Stomach smooth muscle (tissue), 2 donors: Measurements from ENCODE around the gene SLC23A2.
A peak's percentile ranks its signal among the peaks of the same experiment; 100 is the strongest.

Source experiments
- H3K27ac ChIP-seq: one replicate; pipeline ENCODE4 v1.7.0; 2013; ENCODE audit warnings: mild to moderate bottlenecking, low read length, inconsistent platforms
- H3K27me3 ChIP-seq, 2 donors: one replicate each; pipeline ENCODE4 v1.7.0; 2013; ENCODE audit warnings: low read length in 2 of 2; ENCODE audit not compliant: insufficient read depth in 2 of 2, control insufficient read depth in 1 of 2
- H3K36me3 ChIP-seq, 2 donors: one replicate each; pipeline ENCODE4 v1.7.0; 2013; ENCODE audit warnings: low read length in 2 of 2; ENCODE audit not compliant: control insufficient read depth in 2 of 2, insufficient read depth in 2 of 2
- H3K4me1 ChIP-seq: one replicate; pipeline ENCODE4 v1.7.0; 2013; ENCODE audit warnings: low read length; ENCODE audit not compliant: control insufficient read depth, insufficient read depth
- H3K4me3 ChIP-seq, 2 donors: one replicate each; pipeline ENCODE4 v1.7.0; 2013; ENCODE audit warnings: low read length in 2 of 2
- H3K9ac ChIP-seq, 2 donors: one replicate each; pipeline ENCODE4 v1.7.0; 2013; ENCODE audit warnings: low read length in 2 of 2, mild to moderate bottlenecking in 1 of 2
- H3K9me3 ChIP-seq, 2 donors: one replicate each; pipeline ENCODE4 v1.7.0; 2013; ENCODE audit warnings: low read length in 2 of 2; ENCODE audit not compliant: control insufficient read depth in 2 of 2
- donor health status: healthy.
- donor health status: Pancreatic carcinoma.

SLC23A2 gene

DNA sequence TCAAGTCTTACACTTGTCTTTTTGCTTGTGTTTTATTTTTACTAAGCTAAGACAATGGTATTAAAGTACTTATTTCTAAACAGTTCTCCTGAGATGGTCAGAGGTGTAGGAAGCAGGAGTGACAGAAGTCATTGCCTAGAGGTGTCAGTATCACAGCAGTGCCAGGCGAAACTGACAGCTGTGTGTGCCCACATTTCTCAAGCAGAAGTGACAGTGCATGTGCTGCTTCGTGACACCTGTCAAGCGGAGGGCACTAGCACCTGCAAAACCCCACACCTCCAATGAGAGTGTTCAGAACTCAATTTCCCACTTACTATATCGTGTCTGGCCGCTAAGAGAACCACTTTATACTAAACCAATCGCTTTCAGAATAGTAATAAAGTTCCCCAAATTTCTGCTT lies 82.8 kb downstream of the SLC23A2 start:
- Histone ChIP-seq H3K4me3 (no peak overlapping the region), H3K27ac (no peak overlapping the region)

DNA sequence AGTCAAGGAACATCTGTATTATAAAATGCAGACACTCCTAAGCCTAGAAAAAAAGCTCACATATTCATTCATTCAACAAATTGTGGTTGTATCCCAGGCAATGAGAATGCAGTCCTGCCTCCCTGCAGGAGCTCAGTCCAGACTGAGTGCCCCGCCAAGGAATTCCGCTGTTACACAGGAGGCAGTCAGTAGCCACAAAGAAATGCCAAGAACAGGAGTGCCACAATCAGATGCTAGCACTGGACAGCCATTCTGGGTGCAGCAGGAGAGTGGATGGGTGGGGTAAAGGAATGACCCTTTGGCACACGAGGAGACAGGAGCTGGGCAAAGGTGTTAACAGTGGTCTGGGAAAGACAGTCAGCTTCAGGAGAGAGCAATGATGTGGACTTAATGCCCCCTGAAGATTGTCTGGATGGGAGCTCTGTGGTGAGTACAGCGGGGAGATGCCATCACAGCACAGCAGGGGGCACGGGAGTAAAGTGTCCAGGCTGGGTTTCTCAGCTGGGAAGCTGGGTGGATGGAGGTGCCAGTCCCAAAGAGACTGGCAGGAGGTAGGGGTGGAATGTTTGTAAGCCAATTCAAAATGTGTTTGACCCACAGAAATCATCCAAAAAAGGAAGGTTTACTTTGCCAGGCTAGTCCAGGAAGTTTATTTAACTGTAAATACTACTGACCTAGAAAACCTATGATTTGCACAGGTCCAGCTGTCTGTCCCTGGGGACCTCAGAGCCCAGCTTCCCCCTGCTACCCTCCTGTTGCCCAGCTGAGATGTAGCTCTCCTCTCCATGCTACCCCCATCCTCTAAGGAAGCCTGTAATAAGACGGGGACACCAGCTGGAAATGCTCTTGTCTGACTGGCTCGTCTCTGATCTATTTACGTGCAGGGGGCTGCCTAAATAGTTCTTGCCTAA lies 84.1 kb downstream of the SLC23A2 start:
- Histone ChIP-seq H3K4me3 (no peak overlapping the region), H3K27me3 (no peaks in the 10 kb centered on the region), H3K27ac (no peak overlapping the region), H3K9me3 (no peaks in the 10 kb centered on the region), H3K4me1 (peaks cover 10% of the 10 kb centered on the region), H3K36me3 (peaks cover 0 to 6% of the 10 kb centered on the region in 2 donors), H3K9ac (peak overlapping the region in 1 of 2 donors; percentile 42)

More for the DNA sequence above, 82.8 kb downstream of the SLC23A2 start:
- Histone ChIP-seq H3K9ac (no peak overlapping the region), H3K4me1 (peaks cover 10% of the 10 kb centered on the region), H3K36me3 (peaks cover 0 to 2% of the 10 kb centered on the region in 2 donors), H3K27me3 (no peaks in the 10 kb centered on the region), H3K9me3 (no peaks in the 10 kb centered on the region)

DNA sequence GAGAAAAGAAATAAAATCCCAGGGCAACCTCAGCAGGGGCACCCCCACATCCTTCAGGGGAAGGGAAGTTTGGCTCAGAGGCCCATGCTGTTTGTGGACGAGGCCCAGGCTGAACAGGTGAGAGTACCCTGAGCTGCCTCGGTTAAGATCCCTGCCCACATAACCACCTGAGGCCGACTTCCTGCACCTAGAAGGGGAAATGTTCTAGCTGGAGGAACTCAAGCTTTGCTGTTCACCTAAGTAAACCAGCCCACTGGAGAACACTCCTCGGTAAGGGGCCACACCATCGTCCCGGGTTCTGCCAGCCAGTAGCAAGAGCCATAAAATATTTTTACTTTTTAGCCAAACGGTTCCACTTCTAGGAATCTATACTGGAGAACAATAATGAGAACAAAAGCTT lies 88.2 kb downstream of the SLC23A2 start:
- H3K9ac ChIP-seq, result no peak overlapping the region
- no peaks in the 10 kb centered on the region for H3K9me3 ChIP-seq
- H3K27me3 ChIP-seq, result no peaks in the 10 kb centered on the region
- H3K36me3 ChIP-seq, result peaks cover 0 to 4% of the 10 kb centered on the region in 2 donors
- H3K4me3 ChIP-seq, result no peak overlapping the region
- no peak overlapping the region for H3K27ac ChIP-seq
- peaks cover 10% of the 10 kb centered on the region for H3K4me1 ChIP-seq

DNA sequence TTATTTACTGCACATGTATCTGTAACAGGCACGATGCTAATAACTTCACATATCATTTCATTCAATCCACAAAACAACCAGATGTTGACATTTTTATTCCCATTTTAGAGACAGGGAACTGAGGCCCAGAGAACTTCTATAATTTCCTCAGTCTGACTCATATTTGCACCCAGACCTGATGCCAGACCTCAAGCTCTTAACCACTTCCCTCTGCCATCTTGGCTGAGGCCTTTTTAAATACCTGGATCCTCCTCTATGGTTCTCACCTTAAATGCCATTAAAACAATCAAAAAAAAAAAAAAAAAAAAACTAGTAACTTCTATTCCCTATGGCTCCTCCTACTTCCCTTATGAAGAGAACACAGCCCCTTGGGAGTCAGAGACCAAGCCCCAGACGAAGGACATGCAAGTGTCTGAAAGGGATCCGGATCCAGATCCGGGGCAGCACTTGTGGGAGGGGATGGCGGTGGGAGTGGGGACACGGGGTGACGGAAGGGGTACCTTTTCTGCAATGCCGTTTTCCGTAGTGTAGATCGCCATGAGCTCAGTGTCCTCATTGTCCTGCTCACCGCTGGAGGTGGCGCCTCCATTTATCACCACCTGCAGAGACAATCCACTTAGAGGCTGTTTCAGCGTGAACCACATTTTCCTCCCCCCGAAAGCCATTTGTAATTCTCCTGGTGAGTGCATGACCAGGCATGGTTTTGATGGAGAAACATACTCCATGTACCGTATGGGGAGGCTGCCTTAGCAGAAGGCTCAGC lies 88.7 kb downstream of the SLC23A2 start:
- peaks cover 0 to 4% of the 10 kb centered on the region in 2 donors for H3K36me3 ChIP-seq
- H3K9ac ChIP-seq, result no peak overlapping the region
- peaks cover 9% of the 10 kb centered on the region for H3K4me1 ChIP-seq
- H3K9me3 ChIP-seq, result no peaks in the 10 kb centered on the region
- H3K27me3 ChIP-seq, result no peaks in the 10 kb centered on the region
- H3K27ac ChIP-seq, result no peak overlapping the region
- H3K4me3 ChIP-seq, result no peak overlapping the region

DNA sequence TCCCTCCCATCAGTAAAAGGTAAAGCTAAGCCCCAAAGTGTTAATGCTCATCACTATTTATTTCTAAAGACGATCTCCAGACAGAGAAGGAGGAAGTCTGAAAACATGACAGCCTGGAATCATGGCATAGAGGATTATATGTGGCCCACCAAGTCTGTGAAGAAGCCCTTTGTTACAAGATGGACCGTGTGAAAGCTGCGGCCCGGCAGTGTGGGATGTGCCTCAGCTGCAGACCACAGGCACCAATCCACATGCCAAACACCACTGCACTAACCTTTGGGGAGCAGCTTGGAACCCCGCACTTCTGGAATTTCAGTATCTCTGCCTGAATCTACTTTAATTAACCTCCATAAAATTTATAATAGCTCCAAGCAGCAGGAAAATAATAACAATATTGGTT lies 90.4 kb downstream of the SLC23A2 start:
- Histone ChIP-seq H3K9me3 (no peaks in the 10 kb centered on the region), H3K4me3 (no peak overlapping the region), H3K9ac (no peak overlapping the region), H3K27ac (no peak overlapping the region), H3K36me3 (peaks cover 0 to 4% of the 10 kb centered on the region in 2 donors), H3K4me1 (no peaks in the 10 kb centered on the region), H3K27me3 (no peaks in the 10 kb centered on the region)

DNA sequence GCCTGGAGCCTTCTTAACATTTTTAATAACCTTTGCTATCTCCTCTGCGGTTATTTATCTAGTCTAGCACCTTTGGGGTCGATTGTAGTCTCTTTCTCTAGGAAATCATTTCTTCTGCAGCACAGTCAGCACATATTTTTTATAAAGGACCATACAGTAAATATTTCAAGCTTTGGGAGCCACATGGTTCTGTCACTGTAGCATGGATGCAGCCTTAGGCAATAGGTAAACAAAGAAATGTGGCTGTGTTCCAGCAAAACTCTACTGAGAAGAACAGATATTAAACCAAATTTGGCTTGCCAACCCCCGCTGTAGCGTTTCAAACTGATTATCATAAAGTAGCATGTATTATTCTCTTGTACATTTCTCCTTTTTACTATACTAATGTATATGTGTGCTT lies 95.7 kb downstream of the SLC23A2 start:
- Histone ChIP-seq H3K27ac (no peak overlapping the region), H3K36me3 (peaks cover 8 to 15% of the 10 kb centered on the region in 2 donors), H3K9me3 (no peaks in the 10 kb centered on the region), H3K4me3 (no peak overlapping the region), H3K4me1 (no peaks in the 10 kb centered on the region), H3K27me3 (no peaks in the 10 kb centered on the region), H3K9ac (no peak overlapping the region)

DNA sequence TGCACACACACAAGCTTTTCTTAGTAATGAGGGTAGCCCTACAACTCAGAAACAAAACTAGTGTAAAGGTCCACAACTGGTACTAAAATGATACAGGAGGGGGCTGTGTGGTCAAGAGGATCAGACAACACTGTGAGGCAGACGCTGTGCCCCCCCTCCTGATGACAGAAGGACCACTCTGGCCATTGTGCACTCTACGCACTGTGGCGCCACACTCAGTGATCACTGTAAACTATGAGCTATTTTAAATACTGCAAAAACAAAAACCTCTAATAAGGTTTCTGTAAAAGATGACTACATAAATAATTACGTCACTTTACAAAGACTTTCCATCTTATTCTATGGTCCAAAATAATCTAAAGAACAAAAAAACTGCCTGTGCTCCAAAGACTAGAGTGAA lies 96.1 kb downstream of the SLC23A2 start:
- H3K36me3 ChIP-seq, result peaks cover 8 to 15% of the 10 kb centered on the region in 2 donors
- no peaks in the 10 kb centered on the region for H3K9me3 ChIP-seq
- no peak overlapping the region for H3K4me3 ChIP-seq
- H3K4me1 ChIP-seq, result no peaks in the 10 kb centered on the region
- no peaks in the 10 kb centered on the region for H3K27me3 ChIP-seq
- H3K27ac ChIP-seq, result no peak overlapping the region
- H3K9ac ChIP-seq, result no peak overlapping the region

DNA sequence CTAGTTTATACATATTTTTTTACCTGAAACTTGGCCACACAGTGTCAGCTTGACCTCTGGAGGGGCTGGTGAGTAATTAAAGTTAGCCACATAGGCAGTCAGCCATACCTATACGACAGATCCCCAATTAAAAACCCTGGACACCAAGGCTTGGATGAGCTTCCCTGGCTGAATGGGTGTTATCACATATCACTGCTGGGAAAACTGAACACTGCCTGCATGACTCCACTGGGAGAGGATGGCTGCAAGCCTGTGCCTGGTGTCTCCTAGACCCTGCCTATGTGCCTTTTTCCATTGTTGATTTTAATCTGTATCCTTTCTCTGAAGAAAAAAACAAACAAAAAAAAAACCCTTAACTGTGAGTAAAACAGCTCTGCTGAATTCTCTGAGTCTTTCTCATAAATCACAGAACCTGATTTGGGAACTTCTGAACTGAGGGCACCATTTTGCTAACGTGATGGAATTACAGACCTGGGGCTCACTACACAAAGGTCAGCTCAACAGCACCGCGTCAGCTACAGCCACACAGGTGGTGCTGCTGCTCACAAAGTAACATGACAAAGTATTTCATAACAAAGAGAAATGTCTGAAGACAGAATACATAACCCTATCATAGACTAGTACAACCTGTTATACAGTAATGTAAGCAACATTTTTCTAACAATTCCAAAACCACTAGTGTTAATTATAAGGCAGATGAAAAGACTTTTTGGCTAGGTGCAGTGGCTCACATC lies 97.0 kb downstream of the SLC23A2 start:
- Histone ChIP-seq H3K4me3 (no peak overlapping the region), H3K36me3 (peaks cover 8 to 18% of the 10 kb centered on the region in 2 donors), H3K9me3 (no peaks in the 10 kb centered on the region), H3K27ac (no peak overlapping the region), H3K4me1 (no peaks in the 10 kb centered on the region), H3K27me3 (no peaks in the 10 kb centered on the region), H3K9ac (no peak overlapping the region)

DNA sequence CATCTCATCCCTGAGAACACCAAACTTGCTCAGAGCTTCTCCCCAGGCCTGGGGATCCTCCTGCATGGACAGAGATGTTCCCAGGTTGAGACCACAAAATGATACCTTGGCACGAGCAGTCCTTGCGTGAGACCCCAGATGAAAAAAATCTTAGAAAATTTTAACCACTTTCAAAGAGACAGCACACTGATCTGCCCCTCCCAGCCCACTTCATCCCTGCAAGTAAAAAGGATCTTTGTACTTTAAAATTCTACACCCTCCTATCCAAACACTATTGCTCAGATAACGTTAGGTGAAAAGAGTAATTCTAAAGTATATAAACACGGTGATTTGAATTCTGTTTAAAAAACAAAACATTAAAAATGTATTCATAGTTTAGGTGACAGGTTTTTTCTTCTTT lies 98.5 kb downstream of the SLC23A2 start:
- H3K9ac ChIP-seq, result no peak overlapping the region
- no peak overlapping the region for H3K27ac ChIP-seq
- no peaks in the 10 kb centered on the region for H3K9me3 ChIP-seq
- no peaks in the 10 kb centered on the region for H3K27me3 ChIP-seq
- no peak overlapping the region for H3K4me3 ChIP-seq
- H3K4me1 ChIP-seq, result peaks cover 9% of the 10 kb centered on the region
- peaks cover 13 to 24% of the 10 kb centered on the region in 2 donors for H3K36me3 ChIP-seq

DNA sequence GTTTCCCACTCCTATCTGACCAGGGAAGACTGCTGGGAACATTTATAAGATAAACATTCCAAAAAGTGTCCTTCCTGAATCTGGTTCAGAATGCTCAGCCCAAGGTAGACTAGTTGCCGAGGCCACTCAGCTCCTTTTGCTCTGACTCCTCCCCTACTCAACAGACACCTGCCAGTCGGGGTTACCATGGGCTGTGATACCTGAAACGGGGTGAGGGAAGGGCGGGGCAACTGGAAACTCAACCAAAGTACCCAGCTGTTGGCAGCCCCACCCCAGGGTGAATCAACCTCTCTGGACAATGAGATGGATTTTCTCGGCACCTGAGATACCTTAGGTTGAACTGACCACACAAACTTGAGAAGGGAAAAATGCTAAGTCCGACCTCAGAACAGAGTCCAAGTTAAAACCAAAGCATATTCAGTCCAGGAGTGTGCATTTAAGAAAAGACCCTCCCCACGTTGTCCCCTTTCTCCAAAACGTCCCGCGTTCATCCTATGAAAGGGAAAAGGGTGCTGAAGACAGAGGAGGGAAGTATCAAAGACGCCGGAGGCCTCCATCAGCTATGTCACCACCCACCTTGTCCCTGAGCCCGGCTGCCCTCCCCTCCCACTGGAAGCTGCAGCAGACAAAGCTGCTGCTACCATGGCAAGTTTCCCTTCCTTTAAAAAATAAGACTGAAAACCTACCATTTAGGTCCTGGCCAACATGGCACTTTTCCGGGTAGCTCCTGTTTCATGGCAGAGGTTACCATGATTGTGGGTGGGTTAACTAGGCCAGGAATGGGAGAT lies 100.1 kb downstream of the SLC23A2 start:
- H3K9ac ChIP-seq, result no peak overlapping the region
- no peaks in the 10 kb centered on the region for H3K9me3 ChIP-seq
- no peak overlapping the region for H3K27ac ChIP-seq
- no peaks in the 10 kb centered on the region for H3K27me3 ChIP-seq
- H3K4me1 ChIP-seq, result peaks cover 9% of the 10 kb centered on the region
- peaks cover 13 to 24% of the 10 kb centered on the region in 2 donors for H3K36me3 ChIP-seq
- no peak overlapping the region for H3K4me3 ChIP-seq
